ENCODE results near the gene OFD1.
"Not testable (repeated sequence)": the region's sequence is repeated elsewhere in the genome, so short reads cannot be mapped to it uniquely, and the experiment has no call there.

Gene OFD1

GRCh38 chrX:13717700-13718472 is 16.7 kb upstream of the OFD1 start:
- intact Hi-C loops (cut with DNase I; ENCODE audit: low total_unique reads) = no loop called here
- Histone ChIP-seq H3K27ac (peak overlapping the region; percentile 46 to 63), H3K36me3 (peaks cover 4 to 32% (median 28%) of the 10 kb centered on the region in 3 donors), H3K27me3 (no peaks in the 10 kb centered on the region), H3K4me1 (peaks cover 0 to 15% (median 3%) of the 10 kb centered on the region in 4 donors), H3K4me3 (no peak overlapping the region), H3K9me3 (no peaks in the 10 kb centered on the region)
- TF ChIP-seq, protein P1, sequence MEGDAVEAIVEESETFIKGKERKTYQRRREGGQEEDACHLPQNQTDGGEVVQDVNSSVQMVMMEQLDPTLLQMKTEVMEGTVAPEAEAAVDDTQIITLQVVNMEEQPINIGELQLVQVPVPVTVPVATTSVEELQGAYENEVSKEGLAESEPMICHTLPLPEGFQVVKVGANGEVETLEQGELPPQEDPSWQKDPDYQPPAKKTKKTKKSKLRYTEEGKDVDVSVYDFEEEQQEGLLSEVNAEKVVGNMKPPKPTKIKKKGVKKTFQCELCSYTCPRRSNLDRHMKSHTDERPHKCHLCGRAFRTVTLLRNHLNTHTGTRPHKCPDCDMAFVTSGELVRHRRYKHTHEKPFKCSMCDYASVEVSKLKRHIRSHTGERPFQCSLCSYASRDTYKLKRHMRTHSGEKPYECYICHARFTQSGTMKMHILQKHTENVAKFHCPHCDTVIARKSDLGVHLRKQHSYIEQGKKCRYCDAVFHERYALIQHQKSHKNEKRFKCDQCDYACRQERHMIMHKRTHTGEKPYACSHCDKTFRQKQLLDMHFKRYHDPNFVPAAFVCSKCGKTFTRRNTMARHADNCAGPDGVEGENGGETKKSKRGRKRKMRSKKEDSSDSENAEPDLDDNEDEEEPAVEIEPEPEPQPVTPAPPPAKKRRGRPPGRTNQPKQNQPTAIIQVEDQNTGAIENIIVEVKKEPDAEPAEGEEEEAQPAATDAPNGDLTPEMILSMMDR (IDR thresholded peaks at IDR 0.05) = no peak
- DNase-seq = peak in 1 of 2 donors; percentile 38

DNA sequence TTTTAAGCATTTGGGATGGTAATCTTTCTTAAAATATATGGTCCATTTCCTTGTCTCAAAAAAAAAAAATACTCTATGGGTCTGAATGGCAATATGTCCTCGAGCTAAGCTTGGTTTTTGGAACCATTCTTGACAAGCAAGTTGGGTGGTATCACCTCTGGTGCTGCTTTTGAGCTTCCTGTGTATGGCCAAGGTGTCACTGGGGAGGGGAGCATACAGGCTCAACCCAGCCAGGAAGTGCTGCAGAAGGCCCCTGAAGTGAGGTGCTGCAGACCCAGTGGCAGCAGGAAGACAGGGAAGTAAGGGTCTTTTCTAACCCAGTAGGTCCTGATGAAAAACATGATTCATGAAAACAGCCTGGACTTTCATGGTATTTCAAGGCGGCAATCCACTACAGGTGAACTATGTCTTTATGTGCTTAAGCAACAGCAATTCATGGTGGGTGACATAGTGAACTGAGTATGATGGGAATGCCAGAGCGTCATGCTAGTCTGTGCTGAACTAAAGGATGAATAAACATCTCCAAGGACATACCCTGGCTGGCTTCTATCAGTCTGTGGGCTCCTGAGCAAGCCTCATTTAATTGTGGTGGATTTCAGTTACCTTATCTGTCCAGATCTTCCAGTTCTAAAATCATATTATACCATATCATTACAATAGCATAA is 15.2 kb upstream of the OFD1 start:
- no peaks in the 10 kb centered on the region for H3K9me3 ChIP-seq
- H3K4me3 ChIP-seq = no peak overlapping the region
- H3K27ac ChIP-seq = no peak overlapping the region
- peaks cover 4 to 22% (median 16%) of the 10 kb centered on the region in 3 donors for H3K36me3 ChIP-seq
- no peak for DNase-seq
- intact Hi-C loops (cut with DNase I; ENCODE audit: low total_unique reads) = no loop called here
- peaks cover 0 to 15% (median 3%) of the 10 kb centered on the region in 4 donors for H3K4me1 ChIP-seq
- no peaks in the 10 kb centered on the region for H3K27me3 ChIP-seq
- TF ChIP-seq, protein P1 (IDR thresholded peaks at IDR 0.05) = no peak

DNA sequence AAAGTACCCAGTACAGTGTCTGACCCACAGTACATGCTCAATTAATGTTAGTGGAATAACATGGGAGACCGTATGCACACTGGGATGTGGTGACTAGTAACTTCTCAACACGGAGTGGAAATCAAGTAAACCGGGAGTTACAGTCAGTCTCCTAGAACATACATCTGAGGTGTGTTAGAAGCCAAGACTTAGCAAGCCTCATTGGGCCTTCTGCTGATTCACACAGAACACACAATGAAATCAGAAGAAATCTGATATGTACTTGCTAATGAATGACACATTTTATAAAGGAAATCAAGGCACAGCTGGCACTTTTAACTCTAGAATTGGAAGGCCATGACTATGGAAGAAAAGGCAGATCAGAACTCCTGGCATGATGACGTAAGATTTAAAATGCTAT is 13.2 kb upstream of the OFD1 start:
- Histone ChIP-seq H3K27ac (no peak overlapping the region), H3K27me3 (no peaks in the 10 kb centered on the region), H3K9me3 (no peaks in the 10 kb centered on the region), H3K4me1 (peaks cover 0 to 15% (median 5%) of the 10 kb centered on the region in 4 donors), H3K36me3 (peaks cover 0 to 7% (median under 1%) of the 10 kb centered on the region in 3 donors), H3K4me3 (no peak overlapping the region)
- TF ChIP-seq, protein P1 (IDR thresholded peaks at IDR 0.05) = no peak
- DNase-seq = no peak
- intact Hi-C loops (cut with DNase I; ENCODE audit: low total_unique reads) = no loop called here

- Histone ChIP-seq H3K9me3 (no peaks in the 10 kb centered on the region), H3K27ac (no peak overlapping the region), H3K4me3 (no peak overlapping the region), H3K36me3 (peaks cover 0 to 7% (median 0%) of the 10 kb centered on the region in 3 donors), H3K4me1 (peaks cover 0 to 15% (median 5%) of the 10 kb centered on the region in 4 donors), H3K27me3 (no peaks in the 10 kb centered on the region)
- TF ChIP-seq, protein P1 (IDR thresholded peaks at IDR 0.05) = no peak
- no peak for DNase-seq
- intact Hi-C loops (cut with DNase I; ENCODE audit: low total_unique reads) = no loop called here
These were observed 12.6 kb upstream of the OFD1 start for GRCh38 chrX:13721819-13722519.

DNA sequence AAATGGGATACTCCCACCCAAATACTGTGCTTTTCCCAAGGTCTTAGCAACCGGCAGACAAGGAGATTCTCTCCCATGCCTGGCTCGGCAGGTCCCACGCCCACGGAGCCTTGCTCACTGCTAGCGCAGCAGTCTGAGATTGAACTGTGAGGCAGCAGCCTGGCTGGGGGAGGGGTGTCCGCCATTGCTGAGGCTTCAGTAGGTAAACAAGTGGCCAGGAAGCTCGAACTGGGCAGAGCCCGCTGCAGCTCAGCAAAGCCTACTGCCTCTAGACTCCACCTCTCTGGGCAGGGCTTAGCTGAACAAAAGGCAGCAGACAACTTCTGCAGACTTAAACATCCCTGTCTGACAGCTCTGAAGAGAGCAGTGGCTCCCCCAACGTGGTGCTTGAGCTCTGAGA is 9.7 kb upstream of the OFD1 start:
- DNase-seq; intact Hi-C loops (cut with DNase I; ENCODE audit: low total_unique reads); H3K4me3 ChIP-seq; H3K27ac ChIP-seq; H3K36me3 ChIP-seq; H3K4me1 ChIP-seq; H3K27me3 ChIP-seq; H3K9me3 ChIP-seq: not testable (repeated sequence)

DNA sequence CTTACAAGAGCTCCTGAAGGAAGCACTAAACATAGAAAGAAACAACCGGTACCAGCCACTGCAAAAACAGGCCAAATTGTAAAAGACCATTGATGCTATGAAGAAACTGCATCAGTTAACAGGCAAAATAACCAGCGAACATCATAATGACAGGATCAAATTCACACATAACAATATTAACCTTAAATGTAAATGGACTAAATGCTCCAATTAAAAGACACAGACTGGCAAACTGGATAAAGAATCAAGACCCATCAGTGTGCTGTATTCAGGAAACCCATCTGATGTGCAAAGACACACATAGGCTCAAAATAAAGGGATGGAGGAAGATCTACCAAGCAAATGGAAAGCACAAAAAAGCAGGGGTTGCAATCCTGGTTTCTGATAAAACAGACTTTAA is 8.0 kb upstream of the OFD1 start:
- H3K36me3 ChIP-seq; DNase-seq; H3K27me3 ChIP-seq; H3K4me3 ChIP-seq; H3K9me3 ChIP-seq; H3K4me1 ChIP-seq; intact Hi-C loops (cut with DNase I; ENCODE audit: low total_unique reads); H3K27ac ChIP-seq: not testable (repeated sequence)

DNA sequence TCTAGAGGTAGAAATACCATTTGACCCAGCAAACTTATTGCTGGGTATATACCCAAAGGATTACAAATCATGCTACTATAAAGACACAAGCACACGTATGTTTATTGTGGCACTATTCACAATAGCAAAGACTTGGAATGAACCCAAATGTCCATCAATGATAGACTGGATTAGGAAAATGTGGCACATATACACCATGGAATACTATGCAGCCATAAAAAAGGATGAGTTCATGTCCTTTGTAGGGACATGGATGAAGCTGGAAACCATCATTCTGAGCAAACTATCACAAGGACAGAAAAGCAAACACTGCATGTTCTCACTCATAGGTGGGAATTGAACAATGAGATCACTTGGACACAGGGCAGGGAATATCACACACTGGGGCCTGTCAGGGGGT is 4.0 kb upstream of the OFD1 start:
- H3K27ac ChIP-seq, DNase-seq: not testable (repeated sequence)

More for the DNA sequence above, 4.0 kb upstream of the OFD1 start:
- not testable (repeated sequence) for H3K9me3 ChIP-seq, H3K4me1 ChIP-seq, H3K36me3 ChIP-seq, H3K27me3 ChIP-seq, H3K4me3 ChIP-seq
- intact Hi-C loops (cut with DNase I; ENCODE audit: low total_unique reads) = loop anchor here (10.0 kb wide), 1 partner anchor 226 kb away; no protein-coding TSS in a partner anchor

Measured in tibial artery (tissue), 4 donors.